GM21717 (cell line): ENCODE data around the gene KRTAP4-4.
"Not testable (repeated sequence)": the region's sequence is repeated elsewhere in the genome, so short reads cannot be mapped to it uniquely, and the experiment has no call there.

Experiments used
- ATAC-seq: cut with Tn5 transposase; IDR thresholded peaks from one replicate; pipeline ENCODE4 v1.9.1; 2021; ENCODE audit warnings: mild to moderate bottlenecking, moderate library complexity; ENCODE audit not compliant: unreplicated experiment

KRTAP4-4 gene

DNA sequence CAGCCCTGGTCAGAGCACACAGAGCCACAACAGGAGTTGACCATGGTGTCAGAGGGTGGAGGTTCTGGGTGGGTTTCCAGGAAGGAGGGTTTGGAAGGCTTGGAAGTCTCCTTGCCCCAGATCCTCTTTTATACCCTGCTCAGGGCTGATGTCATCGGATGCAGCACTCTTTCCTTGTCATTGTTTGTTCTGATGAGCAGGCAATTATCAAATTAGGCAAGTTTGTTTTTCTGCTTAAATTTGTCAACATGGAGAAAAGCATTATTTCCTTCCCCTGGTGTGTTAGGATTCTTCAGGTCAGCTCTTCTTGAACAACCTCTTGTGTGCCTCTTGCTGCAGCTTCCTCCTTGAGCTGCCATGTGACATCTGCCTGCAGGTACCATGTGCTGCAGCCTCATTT, at the start of gene KRTAP4-4:
KRTAP4-4 (minus strand) TSS at position 101 of the 400 bp plus-strand sequence; CDS start at position 44, 57 bp downstream.
- no peak for ATAC-seq

DNA sequence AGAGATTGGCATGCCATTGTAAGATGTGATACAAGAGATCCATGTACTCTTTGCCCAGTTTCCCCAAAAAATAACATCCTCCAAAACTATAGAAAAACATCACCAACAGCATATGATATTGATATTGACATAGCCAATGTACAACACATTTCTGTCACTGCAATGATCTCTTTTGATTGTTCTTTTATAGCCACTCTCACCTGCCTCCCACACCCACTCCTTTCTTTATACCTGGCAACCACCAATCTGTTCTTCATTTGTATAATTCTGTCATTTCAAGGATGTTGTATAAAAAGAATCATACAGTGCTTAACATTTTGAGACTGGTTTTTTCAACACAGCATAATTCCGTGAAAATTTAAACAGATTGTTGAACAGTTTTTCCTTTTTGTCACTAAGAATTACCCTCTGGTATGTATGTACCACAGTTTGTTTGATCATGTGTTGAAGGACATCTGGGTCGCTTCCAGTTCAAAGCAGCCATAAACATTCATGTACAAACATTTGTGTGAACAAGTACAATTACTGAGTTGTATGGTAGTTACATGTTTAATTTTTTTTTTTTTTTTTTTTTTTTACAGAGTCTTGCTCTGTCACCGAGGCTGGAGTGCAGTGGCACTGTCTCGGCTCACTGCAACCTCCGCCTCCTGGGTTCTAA, 39.0 kb upstream of the KRTAP4-4 start:
- no peak for ATAC-seq

DNA sequence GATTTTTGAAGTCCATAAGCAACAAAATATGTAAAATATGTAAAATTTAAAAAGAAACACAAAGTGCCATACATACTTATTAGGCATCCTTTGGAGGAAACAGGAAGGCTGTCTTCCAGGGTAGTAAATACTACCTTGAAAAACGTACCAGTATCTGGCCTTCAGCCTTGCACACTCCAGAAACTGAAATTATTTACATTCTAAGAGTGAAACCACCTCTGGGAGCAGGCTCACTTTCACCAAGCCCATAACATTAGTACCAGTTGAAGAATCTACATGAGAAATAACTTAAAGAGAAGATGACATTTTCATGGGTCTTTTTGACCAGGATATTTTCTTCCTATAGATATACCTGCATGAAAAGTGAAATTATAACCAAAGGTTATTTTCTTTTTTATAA, 35.5 kb upstream of the KRTAP4-4 start:
- no peak for ATAC-seq

GRCh38 chr17:41190328-41190727, 29.8 kb upstream of the KRTAP4-4 start:
- ATAC-seq: no peak

DNA sequence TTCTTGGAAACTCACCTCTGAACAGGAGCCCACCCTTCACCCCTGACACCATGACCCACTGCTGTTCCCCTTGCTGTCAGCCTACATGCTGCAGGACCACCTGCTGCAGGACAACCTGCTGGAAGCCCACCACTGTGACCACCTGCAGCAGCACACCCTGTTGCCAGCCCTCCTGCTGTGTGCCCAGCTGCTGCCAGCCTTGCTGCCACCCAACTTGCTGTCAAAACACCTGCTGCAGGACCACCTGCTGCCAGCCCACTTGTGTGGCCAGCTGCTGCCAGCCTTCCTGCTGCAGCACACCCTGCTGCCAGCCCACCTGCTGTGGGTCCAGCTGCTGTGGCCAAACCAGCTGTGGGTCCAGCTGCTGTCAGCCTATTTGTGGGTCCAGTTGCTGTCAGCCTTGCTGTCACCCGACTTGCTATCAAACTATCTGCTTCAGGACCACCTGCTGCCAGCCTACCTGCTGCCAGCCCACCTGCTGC, 29.3 kb upstream of the KRTAP4-4 start, which contains the start of gene KRTAP9-1:
KRTAP9-1 (plus strand) TSS at position 51 of the 482 bp plus-strand sequence; CDS start at position 51, 0 bp downstream.
- ATAC-seq: not testable (repeated sequence)

DNA sequence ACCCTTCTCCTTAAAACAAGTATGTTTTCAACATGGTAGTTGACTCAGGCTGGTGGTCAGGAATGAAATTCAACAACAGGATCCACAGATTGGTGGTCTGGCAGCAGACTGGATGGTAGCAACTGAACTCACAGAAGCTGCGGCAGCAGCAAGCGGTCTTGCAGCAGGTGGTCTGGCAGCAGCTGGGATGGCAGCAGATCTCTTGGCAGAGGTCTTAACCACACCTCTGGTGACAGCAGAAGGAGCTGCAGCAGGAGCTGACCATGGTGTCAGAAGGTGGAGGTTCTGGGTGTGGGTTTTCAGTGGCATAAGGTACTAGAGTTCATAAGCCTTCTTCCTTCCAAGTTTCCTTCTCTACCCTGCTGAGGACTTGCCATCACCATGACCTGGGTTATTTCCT, 26.3 kb upstream of the KRTAP4-4 start:
- no peak for ATAC-seq

- ATAC-seq: no peak
Measured at GRCh38 chr17:41185001-41185400, 24.5 kb upstream of the KRTAP4-4 start.

- no peak for ATAC-seq
Measured at GRCh38 chr17:41184480-41184961, 24.0 kb upstream of the KRTAP4-4 start, which contains the start of gene KRTAP4-1. Gene KRTAP4-1 (minus strand): TSS chr17:41184911. CDS start chr17:41184854, 57 bp downstream.

GRCh38 chr17:41178843-41179616, 18.5 kb upstream of the KRTAP4-4 start:
- ATAC-seq: no peak

DNA sequence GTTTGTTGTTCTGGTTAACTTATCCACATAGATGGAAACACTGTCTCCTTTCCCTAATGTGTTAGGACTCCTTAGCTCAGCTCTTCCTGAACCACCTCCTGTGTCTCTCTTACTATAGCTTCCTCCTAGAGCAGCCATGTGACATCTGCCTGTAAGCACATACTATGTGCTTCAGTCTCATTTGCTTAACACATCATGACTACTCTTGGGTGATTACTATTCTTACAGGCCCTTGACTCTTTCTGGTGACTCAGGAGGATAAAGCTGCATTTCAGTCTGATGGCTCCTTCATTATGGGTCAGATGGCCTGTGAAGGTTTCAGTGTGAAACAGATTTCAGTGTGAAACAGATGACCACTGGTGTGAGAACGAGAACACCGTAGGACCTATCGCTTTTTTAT, 17.8 kb upstream of the KRTAP4-4 start:
- ATAC-seq: no peak

DNA sequence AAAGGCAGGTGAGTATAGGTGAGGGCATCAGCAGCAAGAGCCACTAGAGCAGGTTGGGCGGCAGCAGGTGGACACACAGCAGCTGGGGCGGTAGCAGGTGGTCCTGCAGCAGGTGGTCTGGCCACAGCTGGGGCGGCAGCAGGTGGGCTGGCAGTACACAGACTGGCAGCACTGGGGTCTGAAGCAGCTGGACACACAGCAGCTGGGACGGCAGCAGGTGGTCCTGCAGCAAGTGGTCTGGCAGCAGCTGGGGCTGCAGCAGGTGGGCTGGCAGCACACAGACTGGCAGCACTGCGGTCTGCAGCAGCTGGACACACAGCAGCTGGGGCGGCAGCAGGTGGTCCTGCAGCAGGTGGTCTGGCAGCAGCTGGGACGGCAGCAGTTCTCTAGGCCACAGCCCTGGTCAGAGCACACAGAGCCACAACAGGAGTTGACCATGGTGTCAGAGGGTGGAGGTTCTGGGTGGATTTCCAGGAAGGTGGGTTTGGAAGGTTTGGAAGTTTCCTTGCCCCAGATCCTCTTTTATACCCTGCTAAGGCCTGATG, 17.3 kb upstream of the KRTAP4-4 start, which contains the start of gene KRTAP4-2:
KRTAP4-2 (minus strand) TSS at position 495 of the 545 bp plus-strand sequence; CDS start at position 438, 57 bp downstream.
- no peak for ATAC-seq

- ATAC-seq: no peak
Measured at GRCh38 chr17:41176744-41177387, 16.3 kb upstream of the KRTAP4-4 start.

DNA sequence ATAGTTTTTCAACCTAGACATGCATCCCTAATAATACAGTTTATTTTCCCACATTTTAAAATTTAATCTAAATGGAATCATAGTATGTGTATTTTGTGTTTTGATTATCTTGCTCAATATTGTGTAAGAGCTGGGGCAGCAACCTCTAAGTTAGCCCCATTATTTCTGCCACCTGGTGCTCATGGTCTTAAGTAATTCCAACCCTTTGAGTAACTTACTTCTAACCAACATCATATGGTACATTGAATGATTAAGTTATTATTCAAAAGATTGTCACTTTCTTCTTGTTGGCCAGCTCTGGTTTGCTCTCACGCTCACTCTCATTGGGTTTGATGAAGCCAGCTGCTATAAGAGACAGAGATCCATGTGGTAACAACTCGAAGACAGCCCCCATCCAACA, 11.3 kb upstream of the KRTAP4-4 start:
- ATAC-seq: no peak

DNA sequence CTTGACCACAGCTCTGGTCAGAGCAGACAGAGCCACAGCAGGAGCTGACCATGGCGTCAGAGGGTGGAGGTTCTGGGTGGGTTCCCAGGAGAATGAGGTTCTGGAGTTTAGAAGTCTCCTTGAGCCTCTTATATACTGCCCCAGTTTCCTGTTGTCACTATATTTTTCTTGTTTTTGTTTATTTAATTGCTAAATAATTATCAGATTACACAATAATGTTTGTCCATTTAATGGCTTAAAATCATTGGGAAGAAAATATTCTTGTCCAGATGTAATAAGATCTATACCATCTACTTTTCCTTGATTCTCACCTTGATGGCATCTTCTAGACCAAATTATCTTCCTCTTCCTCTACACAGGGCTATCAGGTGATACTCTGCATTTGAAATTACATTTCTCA, 7.6 kb upstream of the KRTAP4-4 start, which contains the start of gene KRTAP4-3:
KRTAP4-3 (minus strand) TSS at position 101 of the 400 bp plus-strand sequence; CDS start at position 52, 49 bp downstream.
- no peak for ATAC-seq

DNA sequence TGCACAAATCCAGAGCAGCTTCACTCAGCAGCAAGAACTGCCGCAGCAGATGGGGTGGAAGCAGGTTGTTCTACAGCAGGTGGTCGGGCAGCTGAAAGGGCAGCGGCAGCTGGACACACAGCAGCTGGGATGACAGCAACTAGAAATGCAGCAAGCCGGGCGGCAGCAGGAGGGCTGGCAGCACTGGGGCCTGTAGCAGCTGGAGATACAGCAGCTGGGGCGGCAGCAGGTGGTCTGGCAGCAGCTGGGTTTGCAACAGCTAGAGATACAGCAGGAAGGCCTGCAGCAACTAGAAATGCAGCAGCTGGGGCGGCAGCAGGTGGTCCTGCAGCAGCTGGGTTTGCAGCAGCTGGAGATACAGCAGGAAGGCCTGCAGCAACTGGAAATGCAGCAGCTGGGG, 7.0 kb upstream of the KRTAP4-4 start:
- no peak for ATAC-seq

GRCh38 chr17:41163828-41164227, 3.3 kb upstream of the KRTAP4-4 start:
- ATAC-seq: no peak

DNA sequence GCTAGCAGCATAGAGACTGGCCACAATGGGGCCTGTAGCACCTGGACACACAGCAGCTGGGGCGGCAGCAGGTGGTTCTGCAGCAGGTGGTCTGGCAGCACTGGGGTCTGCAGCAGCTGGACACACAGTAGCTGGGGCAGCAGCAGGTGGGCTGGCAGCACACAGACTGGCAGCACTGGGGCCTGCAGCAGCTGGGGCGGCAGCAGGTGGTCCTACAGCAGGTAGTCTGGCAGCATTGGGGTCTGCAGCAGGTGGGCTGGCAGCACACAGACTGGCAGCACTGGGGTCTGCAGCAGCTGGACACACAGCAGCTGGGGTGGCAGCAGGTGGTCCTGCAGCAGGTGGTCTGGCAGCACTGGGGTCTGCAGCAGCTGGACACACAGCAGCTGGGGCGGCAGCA, 358 bp downstream of the KRTAP4-4 start:
- not testable (repeated sequence) for ATAC-seq

GRCh38 chr17:41153856-41154255, 6.7 kb downstream of the KRTAP4-4 start:
- ATAC-seq: no peak

DNA sequence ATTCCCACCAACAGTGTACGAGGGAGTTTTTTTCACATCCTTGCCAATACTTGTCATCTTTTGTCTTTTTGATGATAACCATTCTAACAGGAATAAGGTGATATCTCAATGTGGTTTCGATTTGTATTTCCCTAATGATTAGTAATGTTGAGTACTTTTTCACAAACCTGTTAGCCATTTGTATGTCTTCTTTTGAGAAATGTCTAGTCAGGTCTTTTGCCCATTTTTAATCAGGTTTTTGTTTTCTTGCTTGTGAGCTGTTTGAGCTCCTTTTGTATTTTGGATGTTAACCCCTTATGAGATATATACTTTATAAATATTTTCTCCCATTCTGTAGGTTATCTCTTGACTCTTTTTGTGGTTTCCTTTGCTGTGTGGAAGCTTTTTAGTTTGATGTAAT, 9.0 kb downstream of the KRTAP4-4 start:
- ATAC-seq: no peak

- no peak for ATAC-seq
Measured at GRCh38 chr17:41150026-41150425, 10.5 kb downstream of the KRTAP4-4 start.

DNA sequence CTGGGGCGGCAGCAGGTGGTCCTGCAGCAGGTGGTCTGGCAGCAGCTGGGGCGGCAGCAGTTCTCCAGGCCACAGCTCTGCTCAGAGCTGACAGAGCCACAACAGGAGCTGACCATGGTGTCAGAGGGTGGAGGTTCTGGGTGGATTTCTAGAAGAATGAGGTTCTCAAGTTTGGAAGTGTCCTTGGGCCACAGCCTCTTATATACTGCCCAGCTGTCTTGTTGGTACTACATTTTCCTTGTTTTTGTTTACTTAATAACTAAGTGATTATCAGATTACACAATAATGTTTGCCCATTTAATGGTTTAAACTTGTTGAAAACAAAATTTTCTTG, 10.9 kb downstream of the KRTAP4-4 start, which contains the start of gene KRTAP4-5:
KRTAP4-5 (minus strand) TSS at position 174 of the 334 bp plus-strand sequence; CDS start at position 116, 58 bp downstream.
- no peak for ATAC-seq
